Fibroblast of lung (primary cell): ENCODE results near the gene MAPKAP1. TPM values are rescaled to one million over a fixed set of nuclear protein-coding genes. Genes with fewer than 3 reads are reported as not detected.

Source experiments
- DNase-seq, 2 donors: peaks; one replicate each; pipeline versions ENCODE4 v3.0.0 to v3.0.0-alpha.2; 2010; ENCODE audit warnings: low read depth in 2 of 2
- H2AFZ ChIP-seq: 2 replicates; pipeline ENCODE4 v1.5.1; 2012; ENCODE audit warnings: low read length, control low read depth, inconsistent platforms
- H3K27ac ChIP-seq: 2 replicates; pipeline ENCODE4 v1.5.1; 2011; ENCODE audit warnings: low read length, control low read depth; ENCODE audit not compliant: insufficient read depth
- H3K27me3 ChIP-seq: 2 replicates; pipeline ENCODE4 v1.5.1; 2011; ENCODE audit warnings: mild to moderate bottlenecking, low read length; ENCODE audit not compliant: control insufficient read depth, insufficient read depth
- H3K36me3 ChIP-seq: 2 replicates; pipeline ENCODE4 v1.5.1; 2011; ENCODE audit warnings: low read length; ENCODE audit not compliant: control insufficient read depth, insufficient read depth
- H3K4me1 ChIP-seq: 2 replicates; pipeline ENCODE4 v1.5.1; 2011; ENCODE audit warnings: low read length; ENCODE audit not compliant: control insufficient read depth, insufficient read depth; ENCODE audit errors: extremely low read depth
- H3K4me2 ChIP-seq: 2 replicates; pipeline ENCODE4 v1.5.1; 2011; ENCODE audit warnings: low read length, control low read depth; ENCODE audit not compliant: insufficient read depth; ENCODE audit errors: extremely low read depth
- H3K4me3 ChIP-seq, 4 experiments: fragments of 200-600 bp in 1 of 4; sonication (generic) in 1 of 4; replicated peaks in 1 of 4; 2 replicates each; pipeline ENCODE4 v1.5.1; 2011 to 2016; ENCODE audit warnings: low read length in 4 of 4, low read depth in 3 of 4, mild to moderate bottlenecking in 3 of 4, control low read depth in 2 of 4, inconsistent platforms in 1 of 4, mixed read lengths in 1 of 4; ENCODE audit not compliant: insufficient read depth in 1 of 4; ENCODE audit errors: control extremely low read depth in 1 of 4
- H3K79me2 ChIP-seq: 2 replicates; pipeline ENCODE4 v1.5.1; 2012; ENCODE audit warnings: mild to moderate bottlenecking, low read length, inconsistent platforms; ENCODE audit not compliant: control insufficient read depth, insufficient read depth
- H3K9ac ChIP-seq: 2 replicates; pipeline ENCODE4 v1.5.1; 2011; ENCODE audit warnings: mild to moderate bottlenecking, low read length, control low read depth; ENCODE audit not compliant: insufficient read depth
- H3K9me3 ChIP-seq: 2 replicates; pipeline ENCODE4 v1.5.1; 2012; ENCODE audit warnings: low read depth, low read length; ENCODE audit not compliant: control insufficient read depth, insufficient read depth
- H4K20me1 ChIP-seq: 2 replicates; pipeline ENCODE4 v1.5.1; 2011; ENCODE audit warnings: low read length; ENCODE audit not compliant: control insufficient read depth, insufficient read depth; ENCODE audit errors: extremely low read depth
- CTCF ChIP-seq, 2 donors: IDR thresholded peaks in 1 of 2; conservative IDR thresholded peaks in 1 of 2; 1 replicate in 1 of 2; 2 replicates in 1 of 2; pipeline ENCODE4 v1.5.1; 2011 to 2012; ENCODE audit warnings: low read length in 2 of 2, control low read depth in 1 of 2, inconsistent platforms in 1 of 2, low read depth in 1 of 2, mild to moderate bottlenecking in 1 of 2
- EZH2 ChIP-seq: IDR thresholded peaks from 2 replicates; pipeline ENCODE4 v1.5.1; 2012; ENCODE audit warnings: low read length, control low read depth, mild to moderate bottlenecking; ENCODE audit errors: missing control alignments
- polyA plus RNA-seq, 2 donors: library from polyadenylated mRNA; depleted of rRNA in 1 of 2; stranded (reverse) in 1 of 2; unstranded in 1 of 2; fragments of >200 nt; gene quantifications; 2 replicates each; pipeline ENCODE4 v1.2.1, GENCODE V29; 2011 to 2012; ENCODE audit warnings: missing spikeins in 1 of 2
- total RNA-seq: library from RNA; depleted of rRNA; stranded (reverse); fragments of >200 nt; gene quantifications from 2 replicates; pipeline ENCODE4 v1.2.1, GENCODE V29; 2014

MAPKAP1 gene
- total and polyA plus RNA-seq, 2 donors (not counting 1 experiment from before 2014, with no cell fraction given) = 63.7 to 127 TPM

GRCh38 chr9:125660557-125660956, 46.5 kb downstream of the MAPKAP1 start:
- Histone ChIP-seq H4K20me1 (no peaks in the 10 kb centered on the region), H3K9ac (no peak overlapping the region), H3K4me1 (peaks cover 4% of the 10 kb centered on the region), H2AFZ (no peak overlapping the region), H3K4me3 (no peak overlapping the region), H3K36me3 (no peaks in the 10 kb centered on the region), H3K79me2 (peaks cover 1% of the 10 kb centered on the region), H3K27me3 (no peaks in the 10 kb centered on the region), H3K9me3 (no peaks in the 10 kb centered on the region), H3K27ac (no peak overlapping the region), H3K4me2 (no peak overlapping the region)
- no peak for DNase-seq
- TF ChIP-seq EZH2 = no peak
- TF ChIP-seq CTCF (conservative IDR thresholded peaks at IDR 0.05 in 1 of 2, IDR thresholded peaks at IDR 0.05 in 1 of 2; ENCODE audit: low read depth in 1 of 2, low read length in 2 of 2) = no peak

DNA sequence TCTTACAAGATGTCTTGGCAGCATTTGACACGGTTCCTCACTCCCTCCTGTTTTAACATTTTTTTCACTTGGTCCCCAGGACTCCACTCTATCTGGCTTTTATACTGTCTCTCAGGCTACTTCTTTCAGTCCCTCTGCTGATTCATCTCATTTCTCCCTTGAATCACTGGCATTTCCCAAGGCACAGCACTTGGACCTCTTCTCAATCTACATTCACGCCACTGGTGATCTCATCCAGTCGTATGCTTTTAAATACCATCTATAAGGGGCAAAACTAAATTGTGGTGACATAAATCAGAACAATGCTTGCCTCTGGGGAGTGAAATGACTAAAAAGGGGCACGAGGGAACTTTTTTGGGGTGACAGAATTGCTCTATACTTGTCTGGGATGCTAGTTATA, 47.1 kb downstream of the MAPKAP1 start:
- Histone ChIP-seq H3K27ac (no peak overlapping the region), H3K9ac (no peak overlapping the region), H3K79me2 (peaks cover 1% of the 10 kb centered on the region)

DNA sequence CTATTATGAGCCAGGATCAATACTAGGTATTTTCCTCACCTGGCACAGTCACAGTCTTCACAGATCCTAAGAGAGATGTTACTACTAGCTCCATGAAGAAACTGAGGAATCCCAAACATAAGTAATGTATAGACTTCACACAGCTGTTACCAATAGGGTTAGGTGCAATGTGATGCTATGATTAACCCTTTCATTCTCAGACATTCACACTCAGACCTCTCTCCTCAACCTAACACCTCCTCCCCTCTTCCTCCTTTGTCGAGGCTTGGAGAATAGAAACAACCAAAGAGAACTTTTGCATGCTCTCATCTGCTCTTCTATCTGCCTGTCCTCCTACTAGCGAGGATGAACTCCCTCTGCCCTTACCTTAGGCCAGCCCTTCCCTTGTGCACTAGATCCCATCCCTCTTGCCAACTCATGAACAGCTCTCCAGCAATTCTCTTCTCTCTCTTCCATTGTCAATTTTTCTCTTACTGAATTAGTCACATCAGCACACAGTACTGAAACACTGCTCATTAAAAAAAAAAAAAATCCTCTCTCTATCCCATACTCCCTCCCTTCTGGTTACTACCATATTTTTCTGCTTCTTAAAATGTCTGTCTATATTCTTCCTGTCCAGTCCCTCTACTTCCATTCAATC, 47.7 kb downstream of the MAPKAP1 start:
- H3K4me2 ChIP-seq = no peak overlapping the region
- DNase-seq = peak in 1 of 2 donors; percentile 63
- H3K79me2 ChIP-seq = peaks cover 3% of the 10 kb centered on the region
- H3K9ac ChIP-seq = no peak overlapping the region
- peaks cover 4% of the 10 kb centered on the region for H3K4me1 ChIP-seq
- H3K4me3 ChIP-seq = no peak overlapping the region
- no peaks in the 10 kb centered on the region for H4K20me1 ChIP-seq
- no peaks in the 10 kb centered on the region for H3K36me3 ChIP-seq
- no peak for TF ChIP-seq EZH2
- no peaks in the 10 kb centered on the region for H3K9me3 ChIP-seq
- no peak overlapping the region for H2AFZ ChIP-seq
- no peaks in the 10 kb centered on the region for H3K27me3 ChIP-seq
- H3K27ac ChIP-seq = no peak overlapping the region

More for the DNA sequence above, 47.1 kb downstream of the MAPKAP1 start:
- H3K9me3 ChIP-seq = no peaks in the 10 kb centered on the region
- no peak overlapping the region for H3K4me3 ChIP-seq
- TF ChIP-seq EZH2 = no peak
- no peak for TF ChIP-seq CTCF (conservative IDR thresholded peaks at IDR 0.05 in 1 of 2, IDR thresholded peaks at IDR 0.05 in 1 of 2; ENCODE audit: low read depth in 1 of 2, low read length in 2 of 2)
- peak; percentile 49 to 89 for DNase-seq
- H3K36me3 ChIP-seq = no peaks in the 10 kb centered on the region
- H3K27me3 ChIP-seq = no peaks in the 10 kb centered on the region
- H3K4me1 ChIP-seq = peaks cover 4% of the 10 kb centered on the region
- no peak overlapping the region for H2AFZ ChIP-seq
- no peaks in the 10 kb centered on the region for H4K20me1 ChIP-seq
- H3K4me2 ChIP-seq = no peak overlapping the region
